H9 (cell line): ENCODE measurements around the gene TMEM269. TPM values are rescaled to one million over a fixed set of nuclear protein-coding genes. Genes with fewer than 3 reads are reported as not detected.

ENCODE experiments used
- DNase-seq: peaks from one replicate; pipeline ENCODE4 v3.0.0-alpha.2; 2017
- H2AFZ ChIP-seq: one replicate; pipeline ENCODE4 v1.6.1; 2013; ENCODE audit warnings: mild to moderate bottlenecking, low read length, control low read depth, moderate library complexity
- H2AK5ac ChIP-seq: 2 replicates; pipeline ENCODE4 v1.6.1; 2013; ENCODE audit warnings: low read length, control low read depth, mixed read lengths; ENCODE audit not compliant: insufficient read length
- H2BK120ac ChIP-seq: one replicate; pipeline ENCODE4 v1.6.1; 2013; ENCODE audit warnings: low read depth, mild to moderate bottlenecking, low read length, control low read depth, inconsistent platforms; ENCODE audit not compliant: poor library complexity, severe bottlenecking
- H2BK12ac ChIP-seq: 2 replicates; pipeline ENCODE4 v1.6.1; 2013; ENCODE audit warnings: low read length, control low read depth, mixed read lengths, low read depth; ENCODE audit not compliant: insufficient read length
- H2BK15ac ChIP-seq: 2 replicates; pipeline ENCODE4 v1.6.1; 2013; ENCODE audit warnings: low read depth, low read length, control low read depth
- H2BK20ac ChIP-seq: one replicate; pipeline ENCODE4 v1.6.1; 2013; ENCODE audit warnings: low read depth, mild to moderate bottlenecking, low read length, control low read depth, inconsistent platforms; ENCODE audit not compliant: poor library complexity, severe bottlenecking
- H2BK5ac ChIP-seq: 2 replicates; pipeline ENCODE4 v1.6.1; 2013; ENCODE audit warnings: low read length, control low read depth, mixed read lengths; ENCODE audit not compliant: insufficient read length
- H3K14ac ChIP-seq: 2 replicates; pipeline ENCODE4 v1.6.1; 2013; ENCODE audit warnings: low read length, control low read depth; ENCODE audit not compliant: insufficient read depth
- H3K18ac ChIP-seq: 2 replicates; pipeline ENCODE4 v1.6.1; 2013; ENCODE audit warnings: low read depth, mild to moderate bottlenecking, mixed read lengths, low read length, control low read depth; ENCODE audit not compliant: insufficient read length
- H3K23ac ChIP-seq: 2 replicates; pipeline ENCODE4 v1.6.1; 2013; ENCODE audit warnings: low read length, control low read depth, mixed read lengths, low read depth; ENCODE audit not compliant: insufficient read length
- H3K23me2 ChIP-seq: 2 replicates; pipeline ENCODE4 v1.6.1; 2013; ENCODE audit warnings: low read depth, mild to moderate bottlenecking, mixed read lengths, low read length, control low read depth; ENCODE audit not compliant: insufficient read length, poor library complexity, severe bottlenecking
- H3K27ac ChIP-seq: 2 replicates; pipeline ENCODE4 v1.5.1; 2013; ENCODE audit warnings: low read length, control low read depth, mixed read lengths, low read depth; ENCODE audit not compliant: insufficient read length
- H3K27me3 ChIP-seq: 2 replicates; pipeline ENCODE4 v1.6.1; 2013; ENCODE audit warnings: low read length, control low read depth, inconsistent platforms; ENCODE audit not compliant: insufficient read depth
- H3K4ac ChIP-seq: 2 replicates; pipeline ENCODE4 v1.6.1; 2013; ENCODE audit warnings: low read depth, mild to moderate bottlenecking, control low read depth, inconsistent platforms, low read length, moderate library complexity
- H3K4me1 ChIP-seq: 2 replicates; pipeline ENCODE4 v1.6.1; 2013; ENCODE audit warnings: low read length, control low read depth, inconsistent platforms; ENCODE audit not compliant: insufficient read depth
- H3K4me2 ChIP-seq: 2 replicates; pipeline ENCODE4 v1.6.1; 2013; ENCODE audit warnings: low read length, control low read depth, mixed read lengths; ENCODE audit not compliant: insufficient read length, insufficient read depth
- H3K56ac ChIP-seq: 2 replicates; pipeline ENCODE4 v1.6.1; 2013; ENCODE audit warnings: low read depth, mild to moderate bottlenecking, mixed read lengths, low read length, control low read depth; ENCODE audit not compliant: insufficient read length
- H3K79me1 ChIP-seq: 2 replicates; pipeline ENCODE4 v1.6.1; 2013; ENCODE audit warnings: low read depth, mild to moderate bottlenecking, moderate library complexity, low read length, control low read depth, inconsistent platforms; ENCODE audit not compliant: insufficient read depth, poor library complexity, severe bottlenecking
- H3K79me2 ChIP-seq: 2 replicates; pipeline ENCODE4 v1.6.1; 2013; ENCODE audit warnings: low read length, control low read depth, inconsistent platforms; ENCODE audit not compliant: insufficient read depth
- H3K9ac ChIP-seq: 2 replicates; pipeline ENCODE4 v1.6.1; 2013; ENCODE audit warnings: low read length, control low read depth, mixed read lengths; ENCODE audit not compliant: insufficient read length; ENCODE audit errors: extremely low read depth
- H3K9me3 ChIP-seq: one replicate; pipeline ENCODE4 v1.6.1; 2013; ENCODE audit warnings: low read depth, low read length, inconsistent platforms; ENCODE audit not compliant: control insufficient read depth
- H3T11ph ChIP-seq: one replicate; pipeline ENCODE4 v1.6.1; 2013; ENCODE audit warnings: mild to moderate bottlenecking, low read length, control low read depth, inconsistent platforms
- H4K20me1 ChIP-seq: one replicate; pipeline ENCODE4 v1.6.1; 2013; ENCODE audit not compliant: control insufficient read depth, insufficient read length, insufficient read depth
- H4K5ac ChIP-seq: 2 replicates; pipeline ENCODE4 v1.6.1; 2013; ENCODE audit warnings: low read depth, mild to moderate bottlenecking, mixed read lengths, low read length, control low read depth; ENCODE audit not compliant: insufficient read length
- H4K8ac ChIP-seq: replicated peaks from 2 replicates; pipeline ENCODE4 v1.6.1; 2013; ENCODE audit warnings: low read length, control low read depth, mixed read lengths, low read depth; ENCODE audit not compliant: insufficient read length
- H4K91ac ChIP-seq: 2 replicates; pipeline ENCODE4 v1.6.1; 2013; ENCODE audit warnings: low read depth, mild to moderate bottlenecking, moderate library complexity, mixed read lengths, low read length, control low read depth; ENCODE audit not compliant: insufficient read length
- H3K27ac Mint-ChIP-seq, 3 experiments: 2 replicates in 2 of 3; 3 replicates in 1 of 3; pipeline ENCODE4 v1.8.0; 2020 to 2021; ENCODE audit warnings: mixed read lengths in 3 of 3, mild to moderate bottlenecking in 1 of 3, moderate library complexity in 1 of 3
- H3K27me3 Mint-ChIP-seq: 2 replicates; pipeline ENCODE4 v1.8.0; 2021; ENCODE audit warnings: low read depth, mild to moderate bottlenecking, moderate library complexity, mixed read lengths
- H3K36me3 Mint-ChIP-seq, 3 experiments: 2 replicates in 2 of 3; 3 replicates in 1 of 3; pipeline ENCODE4 v1.8.0; 2020 to 2021; ENCODE audit warnings: low read depth in 3 of 3, mixed read lengths in 3 of 3; ENCODE audit not compliant: insufficient read depth in 1 of 3
- H3K4me1 Mint-ChIP-seq, 2 experiments: 2 replicates each; pipeline ENCODE4 v1.8.0; 2020; ENCODE audit warnings: mixed read lengths in 2 of 2
- H3K4me3 Mint-ChIP-seq, 2 experiments: 2 replicates in 1 of 2; 3 replicates in 1 of 2; pipeline ENCODE4 v1.8.0; 2020 to 2021; ENCODE audit warnings: mild to moderate bottlenecking in 2 of 2, mixed read lengths in 2 of 2, moderate library complexity in 1 of 2
- H3K9me3 Mint-ChIP-seq, 2 experiments: 2 replicates in 1 of 2; 3 replicates in 1 of 2; pipeline ENCODE4 v1.8.0; 2020; ENCODE audit warnings: mild to moderate bottlenecking in 2 of 2, mixed read lengths in 2 of 2, moderate library complexity in 1 of 2
- WGBS: extraction: QIAGEN DNeasy Blood & Tissue Kit; methylation state at CpG from one replicate; pipeline ENCODE4 v1.1.7; 2013; ENCODE audit warnings: missing lambda C conversion rate, low lambda C conversion rate, mixed read lengths; ENCODE audit not compliant: insufficient read length; ENCODE audit errors: extremely low coverage; 5-methylcytosine and 5-hydroxymethylcytosine counted together
- total RNA-seq: library from RNA; stranded (reverse); gene quantifications from 2 replicates; pipeline ENCODE4 v1.2.1, GENCODE V29; 2021
- TF ChIP-seq, protein P1 (sequence below): fragments of 200-600 bp; sonication (generic); conservative IDR thresholded peaks from 3 replicates; pipeline ENCODE4 v1.8.0; 2021; ENCODE audit warnings: antibody characterized with exemption, mild to moderate bottlenecking

TMEM269 gene
- total RNA-seq, 1 experiment from 2014 or later = 0.17 TPM

DNA sequence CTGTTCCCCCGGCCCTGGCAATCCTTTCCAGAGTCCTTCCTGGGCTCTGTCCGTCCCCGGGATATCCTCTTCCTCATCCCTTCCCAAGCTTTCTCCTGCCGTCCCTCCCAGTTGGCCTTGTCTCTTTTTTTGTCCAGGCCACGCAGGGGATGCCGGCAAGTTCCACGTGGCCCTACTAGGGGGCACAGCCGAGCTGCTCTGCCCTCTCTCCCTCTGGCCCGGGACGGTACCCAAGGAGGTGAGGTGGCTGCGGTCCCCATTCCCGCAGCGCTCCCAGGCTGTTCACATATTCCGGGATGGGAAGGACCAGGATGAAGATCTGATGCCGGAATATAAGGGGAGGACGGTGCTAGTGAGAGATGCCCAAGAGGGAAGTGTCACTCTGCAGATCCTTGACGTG lies 45.8 kb downstream of the TMEM269 start:
- no peak overlapping the region for H4K8ac ChIP-seq
- H3K27me3 Mint-ChIP-seq = no peaks in the 10 kb centered on the region
- no peaks in the 10 kb centered on the region for H3K79me1 ChIP-seq
- H3K56ac ChIP-seq = no peak overlapping the region
- no peak overlapping the region for H4K5ac ChIP-seq
- no CpG with 5 or more reads among the region's 17 CpGs for WGBS
- no peaks in the 10 kb centered on the region for H3K27me3 ChIP-seq
- H2AK5ac ChIP-seq = no peak overlapping the region
- no peak overlapping the region for H2BK120ac ChIP-seq
- H2BK20ac ChIP-seq = no peak overlapping the region
- H3K79me2 ChIP-seq = no peaks in the 10 kb centered on the region
- H3K9me3 ChIP-seq = no peaks in the 10 kb centered on the region
- H3K4me1 ChIP-seq = 0 out of 2 replicates have a peak, but pooled peaks cover 3% of the 10 kb centered on the region
- H2BK15ac ChIP-seq = no peak overlapping the region
- peak; percentile 37 for DNase-seq
- no peaks in the 10 kb centered on the region for H3K9me3 Mint-ChIP-seq
- H3K4me3 Mint-ChIP-seq = no peak overlapping the region
- H3K4me2 ChIP-seq = no peak overlapping the region
- H3K23ac ChIP-seq = no peak overlapping the region
- H2AFZ ChIP-seq = no peak overlapping the region
- H3T11ph ChIP-seq = no peak overlapping the region
- no peaks in the 10 kb centered on the region for H3K36me3 Mint-ChIP-seq
- TF ChIP-seq, protein P1, sequence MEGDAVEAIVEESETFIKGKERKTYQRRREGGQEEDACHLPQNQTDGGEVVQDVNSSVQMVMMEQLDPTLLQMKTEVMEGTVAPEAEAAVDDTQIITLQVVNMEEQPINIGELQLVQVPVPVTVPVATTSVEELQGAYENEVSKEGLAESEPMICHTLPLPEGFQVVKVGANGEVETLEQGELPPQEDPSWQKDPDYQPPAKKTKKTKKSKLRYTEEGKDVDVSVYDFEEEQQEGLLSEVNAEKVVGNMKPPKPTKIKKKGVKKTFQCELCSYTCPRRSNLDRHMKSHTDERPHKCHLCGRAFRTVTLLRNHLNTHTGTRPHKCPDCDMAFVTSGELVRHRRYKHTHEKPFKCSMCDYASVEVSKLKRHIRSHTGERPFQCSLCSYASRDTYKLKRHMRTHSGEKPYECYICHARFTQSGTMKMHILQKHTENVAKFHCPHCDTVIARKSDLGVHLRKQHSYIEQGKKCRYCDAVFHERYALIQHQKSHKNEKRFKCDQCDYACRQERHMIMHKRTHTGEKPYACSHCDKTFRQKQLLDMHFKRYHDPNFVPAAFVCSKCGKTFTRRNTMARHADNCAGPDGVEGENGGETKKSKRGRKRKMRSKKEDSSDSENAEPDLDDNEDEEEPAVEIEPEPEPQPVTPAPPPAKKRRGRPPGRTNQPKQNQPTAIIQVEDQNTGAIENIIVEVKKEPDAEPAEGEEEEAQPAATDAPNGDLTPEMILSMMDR = peak; percentile 37
- no peak overlapping the region for H3K14ac ChIP-seq
- no peak overlapping the region for H3K18ac ChIP-seq
- H2BK5ac ChIP-seq = no peak overlapping the region
- no peak overlapping the region for H2BK12ac ChIP-seq
- no peaks in the 10 kb centered on the region for H4K20me1 ChIP-seq
- peaks cover 3% of the 10 kb centered on the region in 2 experiments; a peak in 1 of 4 replicates for H3K4me1 Mint-ChIP-seq
- no peak overlapping the region for H4K91ac ChIP-seq
- H3K27ac ChIP-seq = no peak overlapping the region
- H3K23me2 ChIP-seq = no peaks in the 10 kb centered on the region
- no peak overlapping the region for H3K9ac ChIP-seq
- no peak overlapping the region for H3K4ac ChIP-seq
- H3K27ac Mint-ChIP-seq = peak overlapping the region in 1 of 3 experiments; percentile 49; a peak in 1 of 7 replicates
